Measurements from ENCODE around the gene AOAH. TPM values are rescaled to one million over a fixed set of nuclear protein-coding genes. Genes with fewer than 3 reads are reported as not detected.

Gene AOAH
- total RNA-seq, 1 donor from 2014 or later: 0.28 TPM

- H3K4me1 Mint-ChIP-seq (ENCODE audit: unreplicated experiment): peaks cover 7% of the 10 kb centered on the region
- no peak overlapping the region for H3K27ac Mint-ChIP-seq (ENCODE audit: unreplicated experiment)
- TF ChIP-seq, protein P1, sequence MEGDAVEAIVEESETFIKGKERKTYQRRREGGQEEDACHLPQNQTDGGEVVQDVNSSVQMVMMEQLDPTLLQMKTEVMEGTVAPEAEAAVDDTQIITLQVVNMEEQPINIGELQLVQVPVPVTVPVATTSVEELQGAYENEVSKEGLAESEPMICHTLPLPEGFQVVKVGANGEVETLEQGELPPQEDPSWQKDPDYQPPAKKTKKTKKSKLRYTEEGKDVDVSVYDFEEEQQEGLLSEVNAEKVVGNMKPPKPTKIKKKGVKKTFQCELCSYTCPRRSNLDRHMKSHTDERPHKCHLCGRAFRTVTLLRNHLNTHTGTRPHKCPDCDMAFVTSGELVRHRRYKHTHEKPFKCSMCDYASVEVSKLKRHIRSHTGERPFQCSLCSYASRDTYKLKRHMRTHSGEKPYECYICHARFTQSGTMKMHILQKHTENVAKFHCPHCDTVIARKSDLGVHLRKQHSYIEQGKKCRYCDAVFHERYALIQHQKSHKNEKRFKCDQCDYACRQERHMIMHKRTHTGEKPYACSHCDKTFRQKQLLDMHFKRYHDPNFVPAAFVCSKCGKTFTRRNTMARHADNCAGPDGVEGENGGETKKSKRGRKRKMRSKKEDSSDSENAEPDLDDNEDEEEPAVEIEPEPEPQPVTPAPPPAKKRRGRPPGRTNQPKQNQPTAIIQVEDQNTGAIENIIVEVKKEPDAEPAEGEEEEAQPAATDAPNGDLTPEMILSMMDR (IDR thresholded peaks at IDR 0.05; ENCODE audit: unreplicated experiment): no peak
- no peaks in the 10 kb centered on the region for H3K9me3 Mint-ChIP-seq (ENCODE audit: unreplicated experiment)
- H3K4me3 Mint-ChIP-seq (ENCODE audit: unreplicated experiment): no peak overlapping the region
- H3K36me3 Mint-ChIP-seq (ENCODE audit: low read depth, unreplicated experiment): no peaks in the 10 kb centered on the region
- H3K27me3 Mint-ChIP-seq (ENCODE audit: unreplicated experiment): peaks cover 1% of the 10 kb centered on the region
- no peak for DNase-seq (ENCODE audit: low spot score)
Observed at GRCh38 chr7:36602934-36603887, 121.1 kb downstream of the AOAH start.

DNA sequence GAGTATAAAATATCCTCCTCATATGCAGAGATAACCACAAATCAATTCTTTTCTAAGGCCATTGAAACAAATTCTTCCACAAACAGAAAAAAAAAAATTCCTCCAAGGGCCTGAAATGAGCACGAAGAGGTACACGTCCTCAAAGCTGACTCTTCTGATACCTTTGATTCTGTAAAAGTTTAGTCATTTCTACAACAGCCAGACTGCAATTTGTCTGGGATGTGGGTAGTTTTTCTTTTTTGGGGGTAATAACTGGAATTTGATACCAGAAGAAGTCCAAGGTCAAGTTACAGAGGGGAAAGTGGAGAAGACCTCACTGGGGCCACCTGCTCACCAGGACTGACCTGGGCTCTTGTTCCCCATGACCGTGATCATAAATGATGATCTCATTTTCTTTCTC lies 121.8 kb downstream of the AOAH start:
- TF ChIP-seq, protein P1 (IDR thresholded peaks at IDR 0.05; ENCODE audit: unreplicated experiment): no peak
- H3K9me3 Mint-ChIP-seq (ENCODE audit: unreplicated experiment): no peaks in the 10 kb centered on the region
- H3K27me3 Mint-ChIP-seq (ENCODE audit: unreplicated experiment): peaks cover 1% of the 10 kb centered on the region
- H3K4me1 Mint-ChIP-seq (ENCODE audit: unreplicated experiment): peaks cover 7% of the 10 kb centered on the region
- H3K36me3 Mint-ChIP-seq (ENCODE audit: low read depth, unreplicated experiment): no peaks in the 10 kb centered on the region
- no peak overlapping the region for H3K27ac Mint-ChIP-seq (ENCODE audit: unreplicated experiment)
- no peak for DNase-seq (ENCODE audit: low spot score)
- H3K4me3 Mint-ChIP-seq (ENCODE audit: unreplicated experiment): no peak overlapping the region

- Mint-ChIP-seq H3K36me3 (ENCODE audit: low read depth, unreplicated experiment) (no peaks in the 10 kb centered on the region), H3K27ac (ENCODE audit: unreplicated experiment) (no peak overlapping the region), H3K27me3 (ENCODE audit: unreplicated experiment) (peaks cover 1% of the 10 kb centered on the region), H3K4me3 (ENCODE audit: unreplicated experiment) (no peak overlapping the region), H3K9me3 (ENCODE audit: unreplicated experiment) (no peaks in the 10 kb centered on the region), H3K4me1 (ENCODE audit: unreplicated experiment) (peaks cover 7% of the 10 kb centered on the region)
- DNase-seq (ENCODE audit: low spot score): no peak
- TF ChIP-seq, protein P1 (IDR thresholded peaks at IDR 0.05; ENCODE audit: unreplicated experiment): no peak
Observed at GRCh38 chr7:36601601-36602000, 122.7 kb downstream of the AOAH start.

DNA sequence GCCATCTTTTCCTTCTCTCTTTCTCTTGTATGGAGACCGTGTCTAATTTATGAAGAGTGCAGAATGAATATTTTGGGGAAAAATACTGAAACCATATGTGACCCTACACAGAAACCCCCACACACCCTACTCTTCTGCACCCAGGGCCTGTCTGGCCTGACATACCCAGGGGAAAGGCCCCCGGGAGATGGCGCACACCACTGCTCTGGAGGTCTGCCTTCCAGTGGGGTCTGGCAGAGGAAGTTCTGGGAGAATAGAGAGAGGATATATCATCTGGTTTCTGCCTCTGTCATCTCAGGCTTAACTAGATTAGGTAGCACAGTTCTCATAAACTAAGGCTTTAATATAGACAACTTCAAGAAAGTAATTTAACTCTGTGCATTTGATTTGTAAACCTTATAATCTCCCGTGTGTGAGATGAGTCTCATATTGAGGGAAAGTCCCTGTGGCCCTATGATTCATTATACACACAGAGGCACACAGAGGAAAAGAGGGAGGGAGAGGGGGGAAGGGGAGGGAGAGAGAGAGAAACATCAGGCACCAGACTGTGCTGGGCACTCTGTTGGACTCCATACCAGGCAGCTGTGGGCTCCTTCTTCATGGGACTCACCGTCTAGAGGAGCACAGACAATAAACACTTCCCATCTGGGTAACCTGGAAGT lies 123.3 kb downstream of the AOAH start:
- DNase-seq (ENCODE audit: low spot score): no peak
- H3K9me3 Mint-ChIP-seq (ENCODE audit: unreplicated experiment): no peaks in the 10 kb centered on the region

More for the DNA sequence above, 123.3 kb downstream of the AOAH start:
- no peak overlapping the region for H3K27ac Mint-ChIP-seq (ENCODE audit: unreplicated experiment)
- no peaks in the 10 kb centered on the region for H3K36me3 Mint-ChIP-seq (ENCODE audit: low read depth, unreplicated experiment)
- H3K27me3 Mint-ChIP-seq (ENCODE audit: unreplicated experiment): peaks cover 1% of the 10 kb centered on the region
- TF ChIP-seq, protein P1 (IDR thresholded peaks at IDR 0.05; ENCODE audit: unreplicated experiment): no peak
- peaks cover 7% of the 10 kb centered on the region for H3K4me1 Mint-ChIP-seq (ENCODE audit: unreplicated experiment)
- no peak overlapping the region for H3K4me3 Mint-ChIP-seq (ENCODE audit: unreplicated experiment)

Data from endothelial cell (in vitro differentiated cells).